GM18505 (cell line): ENCODE results near the gene TAF5L.

Source experiments
- ATAC-seq: cut with Tn5 transposase; IDR thresholded peaks from one replicate; pipeline ENCODE4 v1.9.1; 2021; ENCODE audit not compliant: unreplicated experiment
- POLR2A ChIP-seq: IDR thresholded peaks from 4 replicates; pipeline ENCODE4 v1.6.1; 2011; ENCODE audit warnings: borderline replicate concordance; ENCODE audit not compliant: insufficient read depth, insufficient read length; ENCODE audit errors: extremely low read depth

Gene TAF5L

DNA sequence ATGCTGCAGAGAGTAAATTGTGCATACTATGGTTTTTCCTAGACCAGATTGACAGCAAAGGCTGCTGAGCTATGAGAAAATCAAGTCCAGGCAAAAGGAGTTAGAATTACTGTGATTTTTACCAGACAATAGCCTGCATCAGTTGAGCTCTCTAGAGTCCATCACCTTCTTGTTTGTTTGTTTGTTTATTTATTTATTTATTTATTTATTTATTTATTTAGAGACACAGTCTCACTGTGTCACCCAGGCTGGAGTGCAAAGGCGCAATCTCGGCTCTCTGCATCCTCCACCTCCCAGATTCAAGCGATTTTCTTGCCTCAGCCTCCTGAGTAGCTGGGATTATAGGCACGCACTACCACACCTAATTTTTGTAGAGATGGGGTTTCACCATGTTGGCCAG, 43.2 kb downstream of the TAF5L start:
- TF ChIP-seq POLR2A, result no peak
- no peak for ATAC-seq

DNA sequence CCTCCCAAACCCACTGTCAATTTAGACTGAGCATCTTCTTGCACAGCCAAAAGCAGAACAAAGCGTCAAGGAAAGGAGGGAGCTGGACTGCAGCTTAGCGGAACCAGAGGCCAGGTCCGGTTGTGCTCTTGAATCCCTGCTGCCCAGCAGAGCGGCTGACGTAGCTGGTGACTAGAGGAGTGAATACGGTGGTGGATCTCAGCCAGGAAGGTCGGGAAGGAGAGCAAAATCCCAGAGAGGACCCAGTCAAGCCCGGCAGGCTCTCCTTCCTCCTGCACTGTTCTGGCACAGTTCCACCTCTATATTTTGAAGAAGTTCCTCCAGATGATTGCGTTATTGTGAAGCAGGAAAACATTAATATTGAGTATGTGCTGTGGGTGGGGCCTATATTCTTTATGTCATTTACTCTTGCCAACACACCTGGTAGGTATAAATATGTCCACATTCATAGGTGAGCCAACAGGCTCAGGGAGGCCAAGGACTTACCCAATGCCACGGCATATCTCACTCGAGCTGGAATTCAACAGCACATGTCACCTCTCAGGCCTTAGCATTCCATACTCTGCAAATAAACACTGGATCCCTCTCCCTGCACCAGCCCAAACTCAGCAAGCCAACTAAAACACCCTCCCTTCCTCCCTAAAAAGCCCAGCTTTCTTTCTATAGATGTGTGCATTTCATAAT, 43.8 kb downstream of the TAF5L start:
- ATAC-seq, result no peak
- TF ChIP-seq POLR2A, result no peak

- no peak for TF ChIP-seq POLR2A
- no peak for ATAC-seq
Observed at GRCh38 chr1:229581485-229581884, 44.4 kb downstream of the TAF5L start.

- TF ChIP-seq POLR2A, result no peak
- ATAC-seq, result peak; percentile 78
Observed at GRCh38 chr1:229579059-229579673, 46.8 kb downstream of the TAF5L start.

GRCh38 chr1:229578168-229579058, 47.5 kb downstream of the TAF5L start:
- TF ChIP-seq POLR2A, result no peak
- peak; percentile 40 for ATAC-seq

- ATAC-seq, result no peak
- TF ChIP-seq POLR2A, result no peak
Observed at GRCh38 chr1:229574679-229575442, 51.1 kb downstream of the TAF5L start.

GRCh38 chr1:229572286-229572685, 53.6 kb downstream of the TAF5L start:
- ATAC-seq, result no peak
- no peak for TF ChIP-seq POLR2A

DNA sequence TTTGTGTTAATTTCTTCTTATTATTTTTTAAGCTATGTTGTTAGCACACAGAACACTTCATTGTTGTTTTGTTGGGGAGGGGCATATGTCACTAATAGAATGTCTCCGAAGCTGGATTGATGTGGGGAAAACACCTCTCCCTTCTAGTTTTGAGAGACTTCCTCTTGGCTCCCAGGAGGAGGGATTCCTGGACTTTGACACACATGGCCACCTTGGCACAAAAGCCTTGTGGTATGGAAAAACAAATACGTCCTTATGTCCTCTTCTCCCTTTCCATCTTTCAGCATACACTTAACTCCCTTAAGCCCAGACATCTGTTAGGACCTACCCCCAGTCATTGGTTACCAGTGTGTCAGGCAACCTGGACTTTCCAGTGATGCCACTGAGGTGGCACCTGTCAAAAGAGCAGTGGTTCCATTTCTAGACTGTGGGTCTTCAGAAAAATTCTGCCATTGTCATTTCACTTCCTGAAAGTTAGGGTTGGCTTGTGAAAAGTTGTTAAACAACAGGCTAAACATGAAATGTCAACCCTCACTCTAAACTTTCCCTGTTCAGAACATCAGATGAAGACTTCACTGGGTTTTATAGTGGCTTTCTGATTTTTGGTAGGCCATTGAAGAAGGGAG, 54.9 kb downstream of the TAF5L start:
- TF ChIP-seq POLR2A, result no peak
- no peak for ATAC-seq

GRCh38 chr1:229570305-229570704, 55.6 kb downstream of the TAF5L start:
- no peak for TF ChIP-seq POLR2A
- ATAC-seq, result no peak

- ATAC-seq, result no peak
- no peak for TF ChIP-seq POLR2A
Observed at GRCh38 chr1:229567109-229567868, 58.6 kb downstream of the TAF5L start.

DNA sequence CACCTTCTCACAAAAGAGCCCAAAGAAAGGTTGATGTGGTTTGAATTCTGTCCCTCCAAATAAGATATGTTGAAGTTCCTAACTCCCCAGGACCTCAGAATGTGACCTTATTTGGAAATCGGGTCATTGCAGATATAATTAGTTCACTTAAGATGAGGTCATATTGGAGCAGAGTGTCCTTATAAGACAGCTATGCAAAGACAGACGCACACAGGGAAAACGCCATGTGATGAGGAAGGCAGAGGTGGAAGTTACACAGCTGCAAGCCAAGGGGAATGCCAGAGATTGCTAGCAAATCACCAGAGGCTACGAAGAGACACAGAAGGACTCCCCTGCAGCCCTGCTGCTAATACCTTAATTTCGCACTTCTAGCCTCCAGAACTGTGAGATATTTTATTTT, 62.2 kb downstream of the TAF5L start:
- TF ChIP-seq POLR2A, result no peak
- no peak for ATAC-seq

- no peak for TF ChIP-seq POLR2A
Observed at GRCh38 chr1:229563241-229563640, 62.7 kb downstream of the TAF5L start.

More at GRCh38 chr1:229563241-229563640, 62.7 kb downstream of the TAF5L start:
- ATAC-seq, result no peak
